GM18508 (cell line): ENCODE data around the gene MGAT3.

Source experiments
- ATAC-seq: cut with Tn5 transposase; IDR thresholded peaks from one replicate; pipeline ENCODE4 v1.9.1; 2021; ENCODE audit warnings: moderate number of reproducible peaks; ENCODE audit not compliant: insufficient read depth, unreplicated experiment

Gene MGAT3

DNA sequence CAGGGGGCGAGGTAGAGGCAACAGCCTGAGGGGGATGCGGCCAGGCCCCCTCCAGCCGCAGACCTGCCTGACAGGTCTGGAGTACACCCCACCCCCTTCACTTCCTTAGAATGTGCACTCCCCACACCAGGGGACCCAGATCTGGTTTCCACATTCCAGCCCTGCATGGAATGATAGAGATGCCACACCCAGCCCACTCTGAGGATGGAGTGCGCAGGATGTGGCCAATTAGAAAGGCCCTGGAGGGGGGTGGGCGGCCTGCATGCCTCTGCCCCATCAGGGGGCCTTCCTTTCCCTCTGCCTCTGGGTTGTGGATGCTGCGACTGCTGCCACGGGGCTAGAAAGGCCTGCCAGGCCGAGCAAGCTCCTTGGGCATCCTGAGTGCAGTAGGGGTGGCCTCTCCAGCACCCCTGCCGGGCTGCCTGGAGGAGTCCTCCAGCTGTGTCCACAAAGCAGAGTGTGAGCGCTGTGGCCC is 28.2 kb upstream of the MGAT3 start:
- no peak for ATAC-seq

DNA sequence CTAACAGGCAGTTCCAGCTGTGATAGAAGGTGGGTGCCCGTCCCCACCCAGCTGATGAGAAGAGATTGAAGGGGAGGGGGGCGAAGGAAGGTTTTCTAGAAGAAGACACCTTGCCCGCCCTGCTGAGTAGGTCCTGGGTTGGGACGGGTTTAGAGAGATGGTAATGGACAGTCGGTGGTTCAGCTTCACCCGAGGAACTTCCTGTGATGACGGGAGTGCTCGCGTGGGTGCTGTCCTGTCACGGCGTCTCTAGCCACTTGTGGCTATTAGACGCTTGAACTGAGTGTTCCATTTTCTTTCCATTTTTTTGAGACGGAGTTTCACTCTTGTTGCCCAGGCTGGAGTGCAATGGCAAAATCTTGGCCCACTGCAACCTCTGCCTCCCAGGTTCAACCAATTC is 27.6 kb upstream of the MGAT3 start:
- no peak for ATAC-seq

GRCh38 chr22:39429916-39430575 is 26.8 kb upstream of the MGAT3 start:
- ATAC-seq = no peak

GRCh38 chr22:39430576-39431150 is 26.1 kb upstream of the MGAT3 start:
- no peak for ATAC-seq

GRCh38 chr22:39431216-39431801 is 25.5 kb upstream of the MGAT3 start:
- no peak for ATAC-seq

GRCh38 chr22:39431821-39432251 is 25.0 kb upstream of the MGAT3 start:
- ATAC-seq = no peak

DNA sequence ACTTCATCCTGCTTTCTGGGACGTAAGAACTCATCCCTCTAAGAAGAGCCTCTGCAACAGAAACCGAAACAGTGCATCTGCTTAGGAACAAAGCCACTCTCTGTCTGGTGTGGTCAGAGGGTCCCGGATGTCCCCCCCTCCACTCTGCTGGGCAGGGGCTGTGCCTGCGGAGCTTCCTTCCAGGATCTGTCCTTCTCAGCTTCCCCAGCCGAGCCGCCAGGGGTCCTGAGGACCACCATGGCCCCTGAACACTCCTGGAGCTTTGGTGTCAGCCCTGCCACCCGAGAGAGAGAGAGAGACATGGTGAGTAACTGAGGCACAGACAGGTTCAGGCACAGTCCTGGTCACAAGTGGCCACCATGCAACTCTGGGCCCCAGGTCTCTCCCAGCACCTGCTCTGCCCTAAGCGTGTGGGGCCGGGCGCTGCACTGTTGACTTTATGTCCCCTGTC is 24.4 kb upstream of the MGAT3 start:
- no peak for ATAC-seq

GRCh38 chr22:39433476-39434242 is 23.2 kb upstream of the MGAT3 start:
- ATAC-seq = no peak

- no peak for ATAC-seq
Measured at GRCh38 chr22:39434243-39434653, 22.6 kb upstream of the MGAT3 start.

DNA sequence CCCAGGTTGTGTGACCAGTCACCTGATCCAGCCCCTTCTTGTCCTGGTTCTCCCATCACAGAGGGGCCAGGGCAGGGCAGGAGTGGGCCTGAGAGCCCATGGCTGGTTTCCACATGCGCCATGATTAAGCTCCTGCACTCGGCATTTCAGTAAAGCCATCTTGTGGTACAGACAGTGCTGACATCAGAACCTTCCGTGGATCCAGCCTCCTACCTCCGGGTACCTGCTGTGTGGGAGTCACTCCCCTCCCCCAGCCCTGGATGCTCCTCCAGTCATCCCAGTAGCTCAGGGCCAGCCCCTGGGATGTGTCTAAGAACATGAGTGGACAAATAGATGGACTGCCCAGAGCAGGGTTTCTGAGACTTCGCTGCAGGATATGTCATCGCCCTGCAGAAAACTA is 22.1 kb upstream of the MGAT3 start:
- ATAC-seq = no peak

GRCh38 chr22:39435616-39436015 is 21.2 kb upstream of the MGAT3 start:
- no peak for ATAC-seq

DNA sequence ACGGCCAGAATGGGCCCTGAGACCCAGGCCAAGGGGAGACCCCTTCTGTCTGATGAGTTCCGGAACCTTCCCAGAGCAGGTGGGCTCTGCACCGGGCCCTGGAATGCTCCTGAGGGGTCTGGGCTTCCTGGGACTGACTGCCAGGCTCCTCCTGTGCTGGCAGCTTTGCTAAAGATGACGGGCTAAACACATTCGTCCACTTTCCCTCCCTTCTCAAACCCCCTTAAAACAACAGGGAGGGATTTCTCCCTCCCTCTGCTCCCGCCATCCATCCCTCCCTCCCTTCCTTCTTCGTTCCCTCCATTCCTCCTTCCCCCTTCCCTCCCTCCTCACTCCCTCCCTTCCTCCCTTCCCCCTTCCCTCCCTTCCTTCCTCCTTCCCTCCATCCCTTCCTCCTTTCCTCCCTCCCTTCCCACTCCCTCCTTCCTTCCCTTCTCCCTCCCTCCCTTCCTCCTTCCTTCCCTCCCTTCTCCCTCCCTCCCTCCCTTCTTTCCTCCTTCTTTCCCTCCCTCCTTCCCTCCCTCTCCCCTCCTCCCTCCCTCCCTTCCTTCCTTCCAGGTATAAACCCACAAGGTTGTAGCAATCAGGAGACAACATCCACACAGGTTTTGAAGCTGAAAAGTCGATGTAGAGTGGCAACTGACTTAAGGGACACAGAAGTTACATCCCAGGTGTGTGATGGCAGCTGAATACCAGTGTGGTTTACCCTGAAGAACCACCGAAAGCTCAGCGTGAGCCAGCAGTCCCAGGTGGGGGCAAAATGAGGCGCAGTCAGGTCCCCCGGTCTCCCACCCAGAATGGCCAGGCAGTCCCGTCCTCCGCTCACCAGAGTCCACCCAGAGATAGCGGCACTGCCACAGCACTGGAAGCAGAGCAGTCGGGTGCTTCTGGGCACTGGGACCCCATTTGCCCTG is 18.8 kb upstream of the MGAT3 start:
- ATAC-seq = no peak

GRCh38 chr22:39439170-39439569 is 17.6 kb upstream of the MGAT3 start:
- no peak for ATAC-seq

DNA sequence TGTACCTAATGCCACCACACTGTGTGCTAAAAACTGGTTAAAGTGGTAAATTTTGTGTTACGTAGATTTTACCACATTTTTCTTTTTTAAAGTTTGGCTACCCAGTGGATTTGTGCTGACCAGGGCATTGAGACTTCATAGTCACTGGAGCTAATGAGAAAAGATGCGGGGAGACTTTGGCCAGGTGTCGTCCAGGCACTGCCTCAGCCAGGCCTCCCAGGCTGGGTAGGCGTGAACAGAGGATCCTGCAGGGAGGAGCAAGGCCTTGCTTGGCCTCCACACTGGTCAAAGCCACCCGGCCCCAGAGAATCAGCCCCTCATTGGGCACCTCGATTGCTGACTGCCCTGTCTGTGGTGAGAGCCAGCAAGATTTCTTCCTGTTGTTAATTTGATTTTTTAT is 13.4 kb upstream of the MGAT3 start:
- no peak for ATAC-seq

GRCh38 chr22:39444247-39444800 is 12.5 kb upstream of the MGAT3 start:
- no peak for ATAC-seq

DNA sequence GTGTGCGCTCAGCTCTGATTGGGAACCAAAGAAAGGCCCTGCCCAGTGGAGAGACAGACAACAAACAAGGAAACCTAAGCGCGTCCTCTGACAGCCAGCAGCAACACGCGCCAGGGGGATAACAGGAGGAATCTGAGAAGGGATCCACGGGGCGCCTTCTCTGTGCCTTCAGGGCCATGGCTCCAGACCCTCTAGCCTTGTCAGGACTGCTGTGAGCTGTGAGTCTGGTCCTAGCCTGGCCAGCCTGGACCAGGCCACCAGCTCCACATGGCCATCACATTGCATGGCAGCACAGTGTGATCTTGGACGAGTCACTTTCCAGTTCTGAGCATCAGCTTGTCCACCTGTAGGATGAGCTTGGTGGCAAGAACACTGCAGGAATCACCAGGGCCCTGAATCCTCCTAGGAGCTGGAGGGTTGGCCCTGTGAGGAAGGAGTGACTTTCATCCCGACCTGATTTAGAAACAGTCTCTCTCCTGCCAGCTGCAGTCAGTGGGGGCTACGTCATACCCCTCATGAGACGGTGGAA is 11.8 kb upstream of the MGAT3 start:
- ATAC-seq = no peak

DNA sequence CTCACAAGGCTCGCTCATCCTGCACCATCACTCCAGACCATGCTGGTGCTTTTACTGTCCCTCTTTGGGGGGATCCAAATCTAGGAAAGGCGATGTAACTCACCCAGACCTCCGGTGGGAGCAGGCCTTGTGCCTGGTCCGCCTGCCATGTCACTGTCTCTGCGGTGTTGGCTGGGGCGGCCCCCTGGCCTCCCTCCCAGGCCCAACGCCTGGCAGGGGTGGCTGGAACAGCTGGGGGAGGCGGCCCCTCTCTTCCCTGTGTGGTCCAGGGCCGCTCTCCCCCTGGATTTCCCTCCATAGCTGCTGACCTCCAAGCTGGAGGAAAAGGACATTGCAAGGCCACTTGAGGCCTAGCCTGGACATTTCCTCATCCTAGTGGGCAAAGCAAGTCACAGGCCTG is 11.1 kb upstream of the MGAT3 start:
- ATAC-seq = no peak

- ATAC-seq = no peak
Measured at GRCh38 chr22:39446239-39446721, 10.5 kb upstream of the MGAT3 start.
